ENCODE measurements around the gene FARP1. TPM values are rescaled to one million over a fixed set of nuclear protein-coding genes. Genes with fewer than 3 reads are reported as not detected.
A peak's percentile ranks its signal among the peaks of the same experiment; 100 is the strongest.

The FARP1 gene
- total RNA-seq, 1 donor from 2014 or later = 17.7 TPM

DNA sequence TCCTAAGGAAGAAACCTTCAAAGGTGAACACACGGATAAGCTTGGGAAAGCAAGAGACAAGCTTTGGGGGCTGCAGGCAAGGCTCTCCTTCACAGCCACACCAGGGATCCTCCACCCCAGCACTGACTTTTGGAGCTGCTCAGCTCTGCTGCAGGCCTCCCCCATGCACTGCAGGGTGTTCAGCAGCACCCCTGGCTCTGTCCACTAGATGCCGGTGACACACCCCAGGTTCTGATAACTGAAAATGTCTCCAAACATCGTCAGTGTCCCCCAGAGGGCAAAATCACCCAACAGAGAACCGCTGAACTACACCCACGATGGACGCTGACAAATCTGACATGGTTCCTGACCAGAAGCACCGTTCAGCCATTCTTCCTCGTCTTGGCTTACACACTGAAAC is 343.5 kb downstream of the FARP1 start:
- Histone ChIP-seq H3K9me3 (no peaks in the 10 kb centered on the region), H3K4me1 (peaks cover 100% of the 10 kb centered on the region), H3K4me3 (no peak overlapping the region), H3K27me3 (no peaks in the 10 kb centered on the region), H3K27ac (peak overlapping the region; percentile 91), H3K36me3 (no peaks in the 10 kb centered on the region)
- TF ChIP-seq POLR2AphosphoS5 (IDR thresholded peaks at IDR 0.05; ENCODE audit: insufficient read depth in 1 of 2, low read depth in 1 of 2) (no peak), POLR2A (IDR thresholded peaks at IDR 0.05) (no peak)
- TF ChIP-seq, protein P1, sequence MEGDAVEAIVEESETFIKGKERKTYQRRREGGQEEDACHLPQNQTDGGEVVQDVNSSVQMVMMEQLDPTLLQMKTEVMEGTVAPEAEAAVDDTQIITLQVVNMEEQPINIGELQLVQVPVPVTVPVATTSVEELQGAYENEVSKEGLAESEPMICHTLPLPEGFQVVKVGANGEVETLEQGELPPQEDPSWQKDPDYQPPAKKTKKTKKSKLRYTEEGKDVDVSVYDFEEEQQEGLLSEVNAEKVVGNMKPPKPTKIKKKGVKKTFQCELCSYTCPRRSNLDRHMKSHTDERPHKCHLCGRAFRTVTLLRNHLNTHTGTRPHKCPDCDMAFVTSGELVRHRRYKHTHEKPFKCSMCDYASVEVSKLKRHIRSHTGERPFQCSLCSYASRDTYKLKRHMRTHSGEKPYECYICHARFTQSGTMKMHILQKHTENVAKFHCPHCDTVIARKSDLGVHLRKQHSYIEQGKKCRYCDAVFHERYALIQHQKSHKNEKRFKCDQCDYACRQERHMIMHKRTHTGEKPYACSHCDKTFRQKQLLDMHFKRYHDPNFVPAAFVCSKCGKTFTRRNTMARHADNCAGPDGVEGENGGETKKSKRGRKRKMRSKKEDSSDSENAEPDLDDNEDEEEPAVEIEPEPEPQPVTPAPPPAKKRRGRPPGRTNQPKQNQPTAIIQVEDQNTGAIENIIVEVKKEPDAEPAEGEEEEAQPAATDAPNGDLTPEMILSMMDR (IDR thresholded peaks at IDR 0.05) = no peak
- intact Hi-C loops (cut with DNase I) = loop anchor here (10.0 kb wide), 1 partner anchor 88 kb away; the partner anchor contains the start of gene STK24
- DNase-seq (ENCODE audit: extremely low spot score in 2 of 2) = no peak

DNA sequence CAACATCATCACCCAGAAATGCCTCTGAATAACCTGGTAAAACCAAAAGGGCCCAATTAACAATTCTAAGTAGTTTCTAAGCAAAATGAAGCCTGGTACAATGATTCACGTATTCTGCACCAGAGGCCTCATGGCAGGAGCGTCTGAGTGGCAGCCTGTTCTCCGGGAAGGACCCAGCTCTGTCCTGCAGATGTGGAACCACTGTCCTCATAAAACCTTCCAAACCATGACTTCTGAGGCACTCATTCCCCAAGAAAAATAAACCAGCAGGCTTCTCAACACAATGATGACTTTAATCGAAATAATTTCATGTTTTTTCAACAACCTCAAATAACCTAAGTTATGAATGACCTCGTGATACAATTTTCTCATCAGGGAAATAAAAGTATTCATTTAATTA is 344.1 kb downstream of the FARP1 start:
- Histone ChIP-seq H3K36me3 (no peaks in the 10 kb centered on the region), H3K4me3 (no peak overlapping the region), H3K4me1 (peaks cover 97% of the 10 kb centered on the region), H3K27ac (peak overlapping the region; percentile 57), H3K9me3 (no peaks in the 10 kb centered on the region), H3K27me3 (no peaks in the 10 kb centered on the region)
- no peak for TF ChIP-seq POLR2A (IDR thresholded peaks at IDR 0.05)
- intact Hi-C loops (cut with DNase I) = loop anchor here (10.0 kb wide), 1 partner anchor 88 kb away; the partner anchor contains the start of gene STK24
- no peak for DNase-seq (ENCODE audit: extremely low spot score in 2 of 2)

DNA sequence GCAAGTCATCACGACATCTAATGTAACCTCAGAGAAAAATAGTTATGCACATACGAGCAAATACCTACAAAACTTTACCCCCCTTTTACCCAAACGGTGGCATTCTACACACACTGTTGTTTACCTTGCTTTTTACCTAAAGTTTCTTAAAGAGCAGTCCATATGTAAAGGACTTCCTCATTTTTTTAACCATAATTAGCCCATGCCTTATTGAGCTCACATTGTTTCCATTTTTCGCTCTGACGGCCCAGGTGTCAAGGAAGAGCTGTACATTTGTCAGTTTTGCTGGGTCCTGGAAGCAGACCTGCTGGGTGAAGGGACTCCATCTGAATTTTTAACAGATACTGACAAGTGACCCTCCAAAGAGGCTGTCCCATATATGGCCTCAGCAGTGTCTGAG is 344.6 kb downstream of the FARP1 start:
- H3K4me3 ChIP-seq = no peak overlapping the region
- no peak for DNase-seq (ENCODE audit: extremely low spot score in 2 of 2)
- H3K27ac ChIP-seq = peak overlapping the region; percentile 57
- TF ChIP-seq POLR2A (IDR thresholded peaks at IDR 0.05) (no peak), POLR2AphosphoS5 (IDR thresholded peaks at IDR 0.05; ENCODE audit: insufficient read depth in 1 of 2, low read depth in 1 of 2) (no peak)
- TF ChIP-seq, protein P1 (IDR thresholded peaks at IDR 0.05) = no peak
- no peaks in the 10 kb centered on the region for H3K36me3 ChIP-seq
- intact Hi-C loops (cut with DNase I) = loop anchor here (10.0 kb wide), 1 partner anchor 87 kb away; the partner anchor contains the start of gene STK24
- H3K9me3 ChIP-seq = no peaks in the 10 kb centered on the region
- H3K27me3 ChIP-seq = no peaks in the 10 kb centered on the region
- peaks cover 97% of the 10 kb centered on the region for H3K4me1 ChIP-seq

DNA sequence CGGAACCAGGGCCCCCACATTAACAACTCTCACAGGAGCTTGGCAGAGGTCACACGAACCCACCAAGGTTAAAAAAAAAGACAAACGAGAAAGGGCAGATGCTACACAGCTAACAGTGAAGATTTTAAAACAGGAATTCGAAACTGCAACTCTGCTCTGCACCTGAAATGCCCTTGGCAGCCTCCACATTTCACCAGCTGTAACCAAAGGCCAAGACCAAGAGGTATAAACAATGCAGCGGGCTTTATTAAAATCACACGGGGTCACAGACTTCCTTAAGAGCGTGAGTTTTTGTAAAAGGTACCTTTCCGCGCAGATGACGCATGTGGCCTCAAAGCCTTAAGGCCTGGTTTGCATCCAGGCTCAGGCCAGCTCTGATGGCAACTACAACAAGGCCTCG is 345.8 kb downstream of the FARP1 start:
- Histone ChIP-seq H3K4me3 (no peak overlapping the region), H3K27me3 (no peaks in the 10 kb centered on the region), H3K9me3 (no peaks in the 10 kb centered on the region), H3K36me3 (no peaks in the 10 kb centered on the region), H3K27ac (peak overlapping the region; percentile 67), H3K4me1 (peaks cover 96% of the 10 kb centered on the region)
- no peak for TF ChIP-seq POLR2AphosphoS5 (IDR thresholded peaks at IDR 0.05; ENCODE audit: insufficient read depth in 1 of 2, low read depth in 1 of 2)
- TF ChIP-seq, protein P1 (IDR thresholded peaks at IDR 0.05) = no peak
- intact Hi-C loops (cut with DNase I) = loop anchor here (10.0 kb wide), 1 partner anchor 86 kb away; the partner anchor contains the start of gene STK24
- no peak for DNase-seq (ENCODE audit: extremely low spot score in 2 of 2)

DNA sequence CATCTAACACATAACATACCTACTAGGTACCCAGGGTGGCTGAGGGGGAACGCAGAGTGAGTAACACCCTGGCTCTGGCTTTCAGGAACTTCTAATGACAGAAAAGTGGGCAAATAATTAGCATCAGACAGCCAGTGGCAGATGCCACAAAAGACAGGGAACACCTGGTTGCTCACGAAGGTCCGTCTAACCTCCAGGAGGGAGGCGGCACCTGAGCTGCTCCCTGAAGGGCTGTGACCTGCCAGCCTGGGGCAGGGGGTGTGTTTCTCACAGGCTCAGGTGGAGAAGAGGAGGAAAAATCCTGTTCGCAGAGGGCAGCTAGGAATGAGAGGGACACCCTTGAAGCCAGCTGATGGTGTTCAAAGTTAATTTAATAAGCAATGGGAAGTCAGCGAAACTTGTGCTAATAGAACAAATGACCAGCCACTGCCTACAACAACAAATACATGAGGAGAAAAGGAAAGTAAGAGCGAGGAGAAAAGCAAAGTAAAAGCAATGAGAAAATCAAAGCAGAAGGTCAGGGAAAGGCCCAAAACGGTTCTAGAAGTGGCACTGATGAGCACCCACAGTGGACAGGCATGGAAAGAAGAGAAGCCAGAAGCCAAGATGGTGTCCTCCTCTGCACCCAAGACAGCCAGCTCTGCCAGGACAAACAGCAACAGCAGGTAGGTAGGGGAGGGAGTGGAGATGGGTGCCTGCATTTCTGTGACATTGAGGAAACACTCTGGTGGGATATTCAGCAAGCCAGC is 346.7 kb downstream of the FARP1 start:
- Histone ChIP-seq H3K4me1 (peaks cover 94% of the 10 kb centered on the region), H3K36me3 (no peaks in the 10 kb centered on the region), H3K9me3 (no peaks in the 10 kb centered on the region), H3K27ac (peak overlapping the region; percentile 67), H3K4me3 (no peak overlapping the region), H3K27me3 (no peaks in the 10 kb centered on the region)
- intact Hi-C loops (cut with DNase I) = loop anchor here (10.0 kb wide), 1 partner anchor 85 kb away; the partner anchor contains the start of gene STK24
- DNase-seq (ENCODE audit: extremely low spot score in 2 of 2) = no peak
- TF ChIP-seq, protein P1 (IDR thresholded peaks at IDR 0.05) = no peak
- TF ChIP-seq POLR2AphosphoS5 (IDR thresholded peaks at IDR 0.05; ENCODE audit: insufficient read depth in 1 of 2, low read depth in 1 of 2) (no peak), POLR2A (IDR thresholded peaks at IDR 0.05) (no peak)
